HG03039 (cell line): ENCODE results near the gene CHAT.

ENCODE experiments used
- ATAC-seq: cut with Tn5 transposase; IDR thresholded peaks from one replicate; pipeline ENCODE4 v1.9.1; 2021; ENCODE audit warnings: mild to moderate bottlenecking, moderate library complexity; ENCODE audit not compliant: unreplicated experiment

Gene CHAT

GRCh38 chr10:49651039-49651835 is 37.4 kb downstream of the CHAT start:
- ATAC-seq, result no peak

GRCh38 chr10:49651917-49652316 is 38.1 kb downstream of the CHAT start:
- no peak for ATAC-seq

- no peak for ATAC-seq
These were observed 38.8 kb downstream of the CHAT start for GRCh38 chr10:49652421-49653272.

- ATAC-seq, result no peak
These were observed 39.6 kb downstream of the CHAT start for GRCh38 chr10:49653273-49653929.

GRCh38 chr10:49654036-49654693 is 40.3 kb downstream of the CHAT start:
- no peak for ATAC-seq

GRCh38 chr10:49655099-49655498 is 41.3 kb downstream of the CHAT start:
- no peak for ATAC-seq

- no peak for ATAC-seq
These were observed 43.1 kb downstream of the CHAT start for GRCh38 chr10:49656845-49657493.

GRCh38 chr10:49657606-49658005 is 43.8 kb downstream of the CHAT start:
- ATAC-seq, result no peak

GRCh38 chr10:49661140-49661856 is 47.5 kb downstream of the CHAT start:
- ATAC-seq, result no peak

GRCh38 chr10:49662169-49662830 is 48.5 kb downstream of the CHAT start:
- no peak for ATAC-seq

- ATAC-seq, result no peak
These were observed 49.8 kb downstream of the CHAT start for GRCh38 chr10:49663596-49663995.

GRCh38 chr10:49664006-49664841 is 50.4 kb downstream of the CHAT start:
- no peak for ATAC-seq

GRCh38 chr10:49664842-49665355 is 51.1 kb downstream of the CHAT start:
- no peak for ATAC-seq

GRCh38 chr10:49666054-49666615 is 52.3 kb downstream of the CHAT start:
- no peak for ATAC-seq

- no peak for ATAC-seq
These were observed 52.8 kb downstream of the CHAT start for GRCh38 chr10:49666685-49667084.

GRCh38 chr10:49667991-49668390 is 54.2 kb downstream of the CHAT start:
- no peak for ATAC-seq

GRCh38 chr10:49668684-49669083 is 54.8 kb downstream of the CHAT start:
- ATAC-seq, result no peak
